Smooth muscle cell of trachea (primary cell): ENCODE results near the gene OR5L2. TPM values are rescaled to one million over a fixed set of nuclear protein-coding genes. Genes with fewer than 3 reads are reported as not detected.

Experiments used
- total RNA-seq: library from RNA; depleted of rRNA; stranded (reverse); fragments of >200 nt; gene quantifications from 2 replicates; pipeline ENCODE4 v1.2.1, GENCODE V29; 2014

The OR5L2 gene
- not detected in 2 replicates for total RNA-seq

GRCh38 chr11:55826919-55827318 lies at the start of gene OR5L2:
TSS of gene OR5L2 (plus strand) at chr11:55827219. CDS start at chr11:55827219, 0 bp downstream.

GRCh38 chr11:55795256-55795655 lies 31.8 kb upstream of the OR5L2 start, which contains the start of gene OR5D14:
TSS of gene OR5D14 (plus strand) at chr11:55795556. CDS start at chr11:55795556, 0 bp downstream.

GRCh38 chr11:55811067-55811466 lies 16.0 kb upstream of the OR5L2 start, which contains the start of gene OR5L1:
TSS of gene OR5L1 (plus strand) at chr11:55811367. CDS start at chr11:55811467, 100 bp downstream.

GRCh38 chr11:55819330-55819729 lies 7.7 kb upstream of the OR5L2 start, which contains the start of gene OR5D18:
TSS of gene OR5D18 (plus strand) at chr11:55819630. CDS start at chr11:55819630, 0 bp downstream.

GRCh38 chr11:55838452-55838851 lies 11.4 kb downstream of the OR5L2 start, which contains the start of gene OR5D16:
TSS of gene OR5D16 (plus strand) at chr11:55838752. CDS start at chr11:55838752, 0 bp downstream.

Other genes with a start within 250 kb of the OR5L2 start
- gene OR4C11, start 219.6 kb upstream of the OR5L2 start, total RNA-seq, result not detected in 2 replicates
- not detected in 2 replicates for gene OR4P4, start 192.1 kb upstream of the OR5L2 start, total RNA-seq
- not detected in 2 replicates for gene OR4S2, start 178.9 kb upstream of the OR5L2 start, total RNA-seq
- not detected in 2 replicates for gene OR4C6, start 165.0 kb upstream of the OR5L2 start, total RNA-seq
- gene OR5D13, start 53.8 kb upstream of the OR5L2 start, total RNA-seq, result not detected in 2 replicates
- gene OR5D14, start 31.7 kb upstream of the OR5L2 start, total RNA-seq, result not detected in 2 replicates
- gene OR5L1, start 15.9 kb upstream of the OR5L2 start, total RNA-seq, result not detected in 2 replicates
- not detected in 2 replicates for gene OR5D18, start 7.6 kb upstream of the OR5L2 start, total RNA-seq
- not detected in 2 replicates for gene OR5D16, start 11.5 kb downstream of the OR5L2 start, total RNA-seq
- not detected in 2 replicates for gene TRIM51, start 56.1 kb downstream of the OR5L2 start, total RNA-seq
- gene OR5W2, start 87.4 kb downstream of the OR5L2 start, total RNA-seq, result not detected in 2 replicates
- not detected in 2 replicates for gene OR5I1, start 109.2 kb downstream of the OR5L2 start, total RNA-seq
- gene OR10AG1, start 142.7 kb downstream of the OR5L2 start, total RNA-seq, result not detected in 2 replicates
- not detected in 2 replicates for gene OR5F1, start 167.4 kb downstream of the OR5L2 start, total RNA-seq
- not detected in 2 replicates for gene OR5AS1, start 200.4 kb downstream of the OR5L2 start, total RNA-seq